A673 (cell line): ENCODE results near the gene IFT27. TPM values are rescaled to one million over a fixed set of nuclear protein-coding genes. Genes with fewer than 3 reads are reported as not detected.

Experiments used
- Bru-seq: library from RNA; stranded (reverse); fragments of 400-500 nt; gene quantifications from one replicate; lab custom pipeline; 2021; lab: Mats Ljungman, UMichigan
- BruChase-seq, 2 experiments: library from RNA; stranded (reverse); fragments of 400-500 nt; gene quantifications; one replicate each; lab custom pipeline; 2021; lab: Mats Ljungman, UMichigan
- BruUV-seq: library from RNA; stranded (reverse); fragments of 400-500 nt; replicated peaks from 2 replicates; lab custom pipeline; 2021; lab: Mats Ljungman, UMichigan
- CTCF ChIA-PET: fragments of 300-600 bp; sonication (Branson Sonifier 250); formaldehyde crosslinking; loops from one replicate; lab custom pipeline; 2022; ENCODE audit warnings: antibody characterized with exemption; lab: Charles Lee
- POLR2A ChIA-PET: fragments of 300-600 bp; sonication (Branson Sonifier 250); formaldehyde crosslinking; loops from one replicate; lab custom pipeline; 2022; ENCODE audit warnings: antibody characterized with exemption; ENCODE audit not compliant: low non-redundant PET; lab: Charles Lee
- DNase-seq: peaks from one replicate; pipeline ENCODE4 v3.0.0-alpha.2; 2015; ENCODE audit warnings: low spot score
- H3K27ac ChIP-seq: fragments of 200-600 bp; sonication (generic); 2 replicates; pipeline ENCODE4 v1.5.1; 2016; ENCODE audit warnings: mixed run types, low read depth, mild to moderate bottlenecking, mixed read lengths, antibody characterized with exemption, low read length; ENCODE audit not compliant: poor library complexity, severe bottlenecking
- H3K27me3 ChIP-seq: fragments of 200-600 bp; sonication (generic); replicated peaks from 2 replicates; pipeline ENCODE4 v1.6.1; 2017; ENCODE audit warnings: mixed run types, low read depth, mild to moderate bottlenecking, mixed read lengths, antibody characterized with exemption, low read length; ENCODE audit not compliant: insufficient read depth, poor library complexity
- H3K36me3 ChIP-seq: fragments of 200-600 bp; sonication (generic); 2 replicates; pipeline ENCODE4 v1.6.1; 2016; ENCODE audit warnings: mixed run types, mild to moderate bottlenecking, mixed read lengths, antibody characterized with exemption, low read length; ENCODE audit not compliant: insufficient read depth, poor library complexity, severe bottlenecking
- H3K4me1 ChIP-seq: fragments of 200-600 bp; sonication (generic); 2 replicates; pipeline ENCODE4 v1.6.1; 2017; ENCODE audit warnings: mixed run types, mild to moderate bottlenecking, mixed read lengths, antibody characterized with exemption, low read length; ENCODE audit not compliant: insufficient read depth, poor library complexity, severe bottlenecking
- H3K4me3 ChIP-seq: fragments of 200-600 bp; sonication (generic); 2 replicates; pipeline ENCODE4 v1.5.1; 2016; ENCODE audit warnings: low read depth, mixed run types, mild to moderate bottlenecking, mixed read lengths, low read length; ENCODE audit not compliant: poor library complexity, severe bottlenecking
- H3K9me3 ChIP-seq: fragments of 200-600 bp; sonication (generic); 2 replicates; pipeline ENCODE4 v1.6.1; 2016; ENCODE audit warnings: mixed run types, low read depth, mild to moderate bottlenecking, mixed read lengths, antibody characterized with exemption, low read length; ENCODE audit not compliant: poor library complexity, severe bottlenecking
- CTCF ChIP-seq: fragments of 300-800, 200-600 bp; sonication (generic); conservative IDR thresholded peaks from 2 replicates; pipeline ENCODE4 v1.5.1; 2017; ENCODE audit warnings: low read depth, mild to moderate bottlenecking, antibody characterized with exemption, low read length, moderate library complexity, mixed read lengths
- EZH2 ChIP-seq: fragments of 200-600 bp; sonication (generic); IDR thresholded peaks from 2 replicates; pipeline ENCODE4 v1.6.1; 2017; ENCODE audit warnings: borderline replicate concordance, low read depth, mild to moderate bottlenecking, mixed read lengths, antibody characterized with exemption, low read length; ENCODE audit not compliant: poor library complexity, severe bottlenecking
- intact Hi-C: fragments of 100-400 bp; cut with micrococcal nuclease; formaldehyde crosslinking; loops from one replicate; pipeline ENCODE4 v1.10.0; 2022; ENCODE audit not compliant: unreplicated experiment
- long read RNA-seq: library from polyadenylated mRNA; stranded (forward); transcript quantifications from one replicate; pipeline ENCODE4 v2.0.0, GENCODE V29; 2022
- total RNA-seq: library from RNA; stranded (reverse); gene quantifications from 2 replicates; pipeline ENCODE4 v1.2.3, GENCODE V29; 2021

The IFT27 gene
- total RNA-seq (24.9 and 30.9 TPM in 2 replicates), Bru-seq, nascent RNA (percentile 48 among the genes with signal in this experiment), BruChase-seq, experiment 1, labeled RNA remaining after a 2-hour chase (percentile 61 among the genes with signal in this experiment), BruChase-seq, experiment 2, labeled RNA remaining after a 6-hour chase (percentile 59 among the genes with signal in this experiment)
- long read RNA-seq, transcript IFT27-205 (7 exons, 1,095 nt), result major isoform, 39 of 49 reads
- long read RNA-seq, partial matches to known transcripts, result 2 of 49 reads
- long read RNA-seq, other reads (novel, unspliced or antisense), result 8 of 49 reads

- DNase-seq, result peak; percentile 100
- POLR2A ChIA-PET, result no interaction called here
- peak within 1 kb of the TSS; percentile 62 for H3K4me3 ChIP-seq
- CTCF ChIA-PET, result interaction anchor here (0.6 to 1.6 kb wide), 8 partner anchors 18 to 231 kb away, joined by 3 to 7 read pairs (median 4); no protein-coding TSS in a partner anchor
- BruUV-seq, result no TSS peak
- no peaks in the 10 kb centered on the region for H3K27me3 ChIP-seq
- TF ChIP-seq CTCF (no peak), EZH2 (no peak)
- no peaks in the 10 kb centered on the region for H3K9me3 ChIP-seq
- intact Hi-C loops, result loop anchor here (1.0 kb wide), 1 partner anchor 230 kb away; no protein-coding TSS in a partner anchor
- H3K36me3 ChIP-seq, result no peaks in the 10 kb centered on the region
- peak within 1 kb of the TSS; percentile 24 for H3K27ac ChIP-seq
- peaks cover 6% of the 10 kb centered on the region for H3K4me1 ChIP-seq
Measured at GRCh38 chr22:36775964-36776669, at the start of gene IFT27. Gene IFT27, minus strand, starts transcription at chr22:36776119. Its CDS starts 412 bp downstream, at chr22:36775707.

- POLR2A ChIA-PET, result no interaction called here
- TF ChIP-seq EZH2 (no peak), CTCF (no peak)
- Histone ChIP-seq H3K27ac (no peak overlapping the region), H3K4me3 (no peak overlapping the region), H3K27me3 (peaks cover 1% of the 10 kb centered on the region), H3K9me3 (no peaks in the 10 kb centered on the region), H3K36me3 (no peaks in the 10 kb centered on the region), H3K4me1 (no peaks in the 10 kb centered on the region)
- intact Hi-C loops, result no loop called here
- DNase-seq, result no peak
- CTCF ChIA-PET, result no interaction called here
- no TSS peak for BruUV-seq
Measured at GRCh38 chr22:36824655-36825054, 48.7 kb upstream of the IFT27 start.

GRCh38 chr22:36823186-36823839 is 47.4 kb upstream of the IFT27 start:
- POLR2A ChIA-PET, result no interaction called here
- DNase-seq, result no peak

More at GRCh38 chr22:36823186-36823839, 47.4 kb upstream of the IFT27 start:
- no peak overlapping the region for H3K4me3 ChIP-seq
- H3K27me3 ChIP-seq, result peaks cover 15% of the 10 kb centered on the region
- no peaks in the 10 kb centered on the region for H3K9me3 ChIP-seq
- no peaks in the 10 kb centered on the region for H3K4me1 ChIP-seq
- BruUV-seq, result no TSS peak
- CTCF ChIA-PET, result no interaction called here
- intact Hi-C loops, result no loop called here
- H3K36me3 ChIP-seq, result no peaks in the 10 kb centered on the region
- no peak overlapping the region for H3K27ac ChIP-seq
- TF ChIP-seq CTCF, result no peak
- no peak for TF ChIP-seq EZH2
